ENCODE data around the gene C5orf52. TPM values are rescaled to one million over a fixed set of nuclear protein-coding genes. Genes with fewer than 3 reads are reported as not detected.
A peak's percentile ranks its signal among the peaks of the same experiment; 100 is the strongest.
"Not testable (repeated sequence)": the region's sequence is repeated elsewhere in the genome, so short reads cannot be mapped to it uniquely, and the experiment has no call there.

C5orf52 gene
- total and polyA plus RNA-seq, 9 donors: not detected

- no peaks in the 10 kb centered on the region for H3K36me3 ChIP-seq (ENCODE audit: control insufficient read depth, insufficient read depth, low read length)
- WGBS (ENCODE audit: insufficient coverage): 93% methylated on average over 9 of the region's 15 CpGs
- no peak for DNase-seq
- H3K4me1 ChIP-seq (ENCODE audit: control insufficient read depth, insufficient read depth, low read length): peaks cover 5% of the 10 kb centered on the region
- H3K27me3 ChIP-seq (ENCODE audit: control insufficient read depth, insufficient read depth, low read length): no peaks in the 10 kb centered on the region
- H3K4me3 ChIP-seq (ENCODE audit: low read length): peak within 1 kb of the TSS; percentile 54
- H3K27ac ChIP-seq (ENCODE audit: low read length): no peak within 1 kb of the TSS
- H3K9me3 ChIP-seq (replicated peaks; ENCODE audit: control insufficient read depth, low read depth, low read length): no peaks in the 10 kb centered on the region
These were observed 19.0 kb upstream of the C5orf52 start, which contains the start of gene SOX30 for GRCh38 chr5:157652377-157652692. Gene SOX30 (minus strand): TSS chr5:157652438. CDS start chr5:157652078, 360 bp downstream.

GRCh38 chr5:157657516-157657915 lies 13.8 kb upstream of the C5orf52 start:
- WGBS (ENCODE audit: insufficient coverage): no CpG with 5 or more reads among the region's 2 CpGs
- Histone ChIP-seq H3K27ac (ENCODE audit: low read length) (no peak overlapping the region), H3K9me3 (replicated peaks; ENCODE audit: control insufficient read depth, low read depth, low read length) (peaks cover 4% of the 10 kb centered on the region), H3K27me3 (ENCODE audit: control insufficient read depth, insufficient read depth, low read length) (no peaks in the 10 kb centered on the region), H3K36me3 (ENCODE audit: control insufficient read depth, insufficient read depth, low read length) (no peaks in the 10 kb centered on the region), H3K4me3 (ENCODE audit: low read length) (no peak overlapping the region), H3K4me1 (ENCODE audit: control insufficient read depth, insufficient read depth, low read length) (no peaks in the 10 kb centered on the region)
- DNase-seq: no peak

- Histone ChIP-seq H3K27me3 (ENCODE audit: control insufficient read depth, insufficient read depth, low read length) (no peaks in the 10 kb centered on the region), H3K9me3 (replicated peaks; ENCODE audit: control insufficient read depth, low read depth, low read length) (peaks cover 4% of the 10 kb centered on the region), H3K27ac (ENCODE audit: low read length) (no peak overlapping the region), H3K4me3 (ENCODE audit: low read length) (no peak overlapping the region), H3K36me3 (ENCODE audit: control insufficient read depth, insufficient read depth, low read length) (no peaks in the 10 kb centered on the region), H3K4me1 (ENCODE audit: control insufficient read depth, insufficient read depth, low read length) (no peaks in the 10 kb centered on the region)
- no peak for DNase-seq
- 20% methylated on average over 1 of the region's 1 CpG for WGBS (ENCODE audit: insufficient coverage)
These were observed 12.4 kb upstream of the C5orf52 start for GRCh38 chr5:157658893-157659292.

GRCh38 chr5:157659868-157660660 lies 11.3 kb upstream of the C5orf52 start:
- Histone ChIP-seq H3K9me3 (replicated peaks; ENCODE audit: control insufficient read depth, low read depth, low read length) (peaks cover 4% of the 10 kb centered on the region), H3K27me3 (ENCODE audit: control insufficient read depth, insufficient read depth, low read length) (no peaks in the 10 kb centered on the region), H3K4me3 (ENCODE audit: low read length) (no peak overlapping the region), H3K27ac (ENCODE audit: low read length) (no peak overlapping the region), H3K4me1 (ENCODE audit: control insufficient read depth, insufficient read depth, low read length) (no peaks in the 10 kb centered on the region), H3K36me3 (ENCODE audit: control insufficient read depth, insufficient read depth, low read length) (no peaks in the 10 kb centered on the region)
- DNase-seq: peak; percentile 22
- WGBS (ENCODE audit: insufficient coverage): 55% methylated on average over 2 of the region's 8 CpGs

- H3K27ac ChIP-seq (ENCODE audit: low read length): no peak overlapping the region
- DNase-seq: no peak
- WGBS (ENCODE audit: insufficient coverage): 57% methylated on average over 1 of the region's 2 CpGs
These were observed 5.8 kb upstream of the C5orf52 start for GRCh38 chr5:157665467-157666070.

GRCh38 chr5:157668356-157668755 lies 3.0 kb upstream of the C5orf52 start:
- Histone ChIP-seq H3K4me1 (ENCODE audit: control insufficient read depth, insufficient read depth, low read length) (peaks cover 7% of the 10 kb centered on the region), H3K27me3 (ENCODE audit: control insufficient read depth, insufficient read depth, low read length) (peaks cover 24% of the 10 kb centered on the region), H3K36me3 (ENCODE audit: control insufficient read depth, insufficient read depth, low read length) (no peaks in the 10 kb centered on the region), H3K4me3 (ENCODE audit: low read length) (no peak overlapping the region), H3K27ac (ENCODE audit: low read length) (no peak overlapping the region), H3K9me3 (replicated peaks; ENCODE audit: control insufficient read depth, low read depth, low read length) (no peaks in the 10 kb centered on the region)
- DNase-seq: no peak
- no CpG with 5 or more reads among the region's 1 CpG for whole genome bisulfite sequencing (ENCODE audit: insufficient coverage)

More at GRCh38 chr5:157665467-157666070, 5.8 kb upstream of the C5orf52 start:
- H3K36me3 ChIP-seq (ENCODE audit: control insufficient read depth, insufficient read depth, low read length): no peaks in the 10 kb centered on the region
- no peak overlapping the region for H3K4me3 ChIP-seq (ENCODE audit: low read length)
- peaks cover 8% of the 10 kb centered on the region for H3K27me3 ChIP-seq (ENCODE audit: control insufficient read depth, insufficient read depth, low read length)
- no peaks in the 10 kb centered on the region for H3K4me1 ChIP-seq (ENCODE audit: control insufficient read depth, insufficient read depth, low read length)
- peaks cover 2% of the 10 kb centered on the region for H3K9me3 ChIP-seq (replicated peaks; ENCODE audit: control insufficient read depth, low read depth, low read length)

- peaks cover 7% of the 10 kb centered on the region for H3K4me1 ChIP-seq (ENCODE audit: control insufficient read depth, insufficient read depth, low read length)
- no peak overlapping the region for H3K4me3 ChIP-seq (ENCODE audit: low read length)
- no peaks in the 10 kb centered on the region for H3K9me3 ChIP-seq (replicated peaks; ENCODE audit: control insufficient read depth, low read depth, low read length)
- WGBS (ENCODE audit: insufficient coverage): 95% methylated on average over 6 of the region's 6 CpGs
- DNase-seq: no peak
- no peaks in the 10 kb centered on the region for H3K36me3 ChIP-seq (ENCODE audit: control insufficient read depth, insufficient read depth, low read length)
- no peak overlapping the region for H3K27ac ChIP-seq (ENCODE audit: low read length)
- peaks cover 24% of the 10 kb centered on the region for H3K27me3 ChIP-seq (ENCODE audit: control insufficient read depth, insufficient read depth, low read length)
These were observed 1.6 kb upstream of the C5orf52 start for GRCh38 chr5:157669701-157670097.

GRCh38 chr5:157671592-157672330 lies 428 bp downstream of the C5orf52 start:
- no peaks in the 10 kb centered on the region for H3K9me3 ChIP-seq (replicated peaks; ENCODE audit: control insufficient read depth, low read depth, low read length)
- H3K4me3 ChIP-seq (ENCODE audit: low read length): peak overlapping the region; percentile 54
- peaks cover 7% of the 10 kb centered on the region for H3K4me1 ChIP-seq (ENCODE audit: control insufficient read depth, insufficient read depth, low read length)
- DNase-seq: no peak
- no peak overlapping the region for H3K27ac ChIP-seq (ENCODE audit: low read length)
- peaks cover 24% of the 10 kb centered on the region for H3K27me3 ChIP-seq (ENCODE audit: control insufficient read depth, insufficient read depth, low read length)
- WGBS (ENCODE audit: insufficient coverage): 18% methylated on average over 54 of the region's 57 CpGs
- no peaks in the 10 kb centered on the region for H3K36me3 ChIP-seq (ENCODE audit: control insufficient read depth, insufficient read depth, low read length)

GRCh38 chr5:157672976-157673375 lies 1.6 kb downstream of the C5orf52 start:
- Histone ChIP-seq H3K4me3 (ENCODE audit: low read length) (no peak overlapping the region), H3K27me3 (ENCODE audit: control insufficient read depth, insufficient read depth, low read length) (peaks cover 24% of the 10 kb centered on the region), H3K4me1 (ENCODE audit: control insufficient read depth, insufficient read depth, low read length) (peaks cover 7% of the 10 kb centered on the region), H3K27ac (ENCODE audit: low read length) (no peak overlapping the region), H3K36me3 (ENCODE audit: control insufficient read depth, insufficient read depth, low read length) (no peaks in the 10 kb centered on the region), H3K9me3 (replicated peaks; ENCODE audit: control insufficient read depth, low read depth, low read length) (no peaks in the 10 kb centered on the region)
- DNase-seq: no peak
- WGBS (ENCODE audit: insufficient coverage): 80% methylated on average over 1 of the region's 8 CpGs

GRCh38 chr5:157674351-157674750 lies 3.0 kb downstream of the C5orf52 start:
- DNase-seq; H3K27ac ChIP-seq (ENCODE audit: low read length); H3K4me3 ChIP-seq (ENCODE audit: low read length); H3K36me3 ChIP-seq (ENCODE audit: control insufficient read depth, insufficient read depth, low read length); H3K4me1 ChIP-seq (ENCODE audit: control insufficient read depth, insufficient read depth, low read length); H3K9me3 ChIP-seq (replicated peaks; ENCODE audit: control insufficient read depth, low read depth, low read length): not testable (repeated sequence)
- no CpG with 5 or more reads among the region's 4 CpGs for WGBS (ENCODE audit: insufficient coverage)
- peaks cover 20% of the 10 kb centered on the region for H3K27me3 ChIP-seq (ENCODE audit: control insufficient read depth, insufficient read depth, low read length)
